RPMI7951 (cell line): Measurements from ENCODE around the gene CYFIP1. TPM values are rescaled to one million over a fixed set of nuclear protein-coding genes. Genes with fewer than 3 reads are reported as not detected.

ENCODE experiments used
- DNase-seq: peaks from one replicate; pipeline ENCODE4 v3.0.0-alpha.2; 2012; ENCODE audit warnings: low read depth
- total RNA-seq: library from RNA; depleted of rRNA; stranded (reverse); fragments of >200 nt; shearing (Covaris generic); gene quantifications from 2 replicates; pipeline ENCODE4 v1.2.3, GENCODE V29; 2014

CYFIP1 gene
- total RNA-seq, 1 experiment from 2014 or later = 89.6 TPM

DNA sequence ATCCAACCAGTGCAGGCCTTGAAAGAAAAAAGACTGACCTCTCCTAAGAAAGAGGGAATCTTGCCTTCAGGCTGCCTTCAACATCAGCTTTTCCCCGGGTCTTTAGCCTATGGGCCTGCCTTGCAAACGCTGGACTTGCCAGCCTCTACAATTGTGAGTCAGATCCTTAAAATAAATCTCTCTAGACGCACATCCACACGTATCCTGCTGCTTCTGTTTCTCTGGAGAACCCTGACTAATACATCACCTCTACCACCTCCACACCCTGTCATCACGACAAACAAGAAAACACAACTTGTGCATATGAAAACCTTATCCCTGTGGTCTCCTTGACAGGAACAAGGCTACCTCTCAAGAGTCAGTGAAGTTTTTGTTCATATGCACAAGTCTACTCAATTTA, 11.8 kb downstream of the CYFIP1 start:
- peak; percentile 91 for DNase-seq

- no peak for DNase-seq
Observed at GRCh38 chr15:22967084-22967770, 12.9 kb downstream of the CYFIP1 start.

GRCh38 chr15:22966321-22967083, 13.7 kb downstream of the CYFIP1 start:
- no peak for DNase-seq

- no peak for DNase-seq
Observed at GRCh38 chr15:22963641-22964040, 16.5 kb downstream of the CYFIP1 start.

DNA sequence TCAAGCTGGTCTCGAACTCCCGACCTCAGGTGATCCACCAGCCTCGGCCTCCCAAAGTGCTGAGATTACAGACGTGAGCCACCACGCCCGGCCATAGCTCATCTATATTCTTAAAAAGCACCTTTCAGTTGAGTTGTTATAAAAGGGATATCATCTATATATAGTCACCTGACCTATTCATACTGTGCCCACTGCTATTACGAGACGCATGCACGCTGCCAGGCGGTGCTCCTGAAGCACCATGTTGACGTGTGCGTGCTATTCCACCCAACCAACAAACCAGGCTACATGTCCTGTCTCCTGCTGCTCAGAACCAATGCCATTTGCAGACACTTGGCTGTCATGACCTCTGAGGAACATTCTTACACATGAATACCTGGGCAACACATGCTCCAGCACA, 17.6 kb downstream of the CYFIP1 start:
- no peak for DNase-seq

DNA sequence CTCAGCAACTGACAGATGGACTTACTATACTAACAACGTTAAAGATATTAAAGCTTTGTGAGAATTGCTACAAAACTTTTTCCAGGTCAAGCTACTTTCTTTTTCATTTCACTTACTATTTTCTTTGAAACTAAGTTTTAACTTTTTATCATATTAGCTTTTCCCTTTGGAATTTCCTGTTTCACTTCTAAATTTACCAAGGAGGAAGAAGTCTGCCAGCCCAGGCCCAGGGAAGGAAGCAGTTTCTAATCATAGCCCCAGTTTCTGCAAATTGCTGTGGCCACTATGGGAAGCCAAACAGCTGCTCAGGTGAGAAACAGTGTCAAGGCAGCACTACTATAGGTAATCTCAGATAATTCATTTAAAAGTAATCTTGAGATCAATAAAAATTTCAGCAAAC, 18.4 kb downstream of the CYFIP1 start:
- no peak for DNase-seq

GRCh38 chr15:22960556-22960955, 19.6 kb downstream of the CYFIP1 start:
- no peak for DNase-seq

DNA sequence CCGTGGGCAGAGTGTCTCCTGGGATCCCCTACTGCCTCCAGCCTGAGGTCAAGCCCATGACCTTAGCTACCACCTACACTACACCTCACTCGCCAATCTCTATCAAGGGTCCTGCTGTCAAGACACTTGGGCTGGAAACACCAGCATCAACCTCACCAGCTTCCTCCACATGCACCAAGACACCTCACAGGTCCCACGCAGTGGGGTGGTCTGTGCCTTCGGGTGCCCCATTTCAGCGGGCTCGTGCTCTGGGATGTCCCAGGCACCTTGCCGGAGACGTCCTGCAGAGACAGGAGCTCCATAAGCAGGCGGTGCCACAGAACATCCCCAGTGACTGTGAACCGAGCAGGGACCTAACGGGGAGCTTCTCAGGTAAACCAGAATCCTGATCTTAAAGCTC, 20.0 kb downstream of the CYFIP1 start:
- DNase-seq = no peak

GRCh38 chr15:22959321-22960101, 20.7 kb downstream of the CYFIP1 start:
- no peak for DNase-seq

- no peak for DNase-seq
Observed at GRCh38 chr15:22958487-22959280, 21.5 kb downstream of the CYFIP1 start.

DNA sequence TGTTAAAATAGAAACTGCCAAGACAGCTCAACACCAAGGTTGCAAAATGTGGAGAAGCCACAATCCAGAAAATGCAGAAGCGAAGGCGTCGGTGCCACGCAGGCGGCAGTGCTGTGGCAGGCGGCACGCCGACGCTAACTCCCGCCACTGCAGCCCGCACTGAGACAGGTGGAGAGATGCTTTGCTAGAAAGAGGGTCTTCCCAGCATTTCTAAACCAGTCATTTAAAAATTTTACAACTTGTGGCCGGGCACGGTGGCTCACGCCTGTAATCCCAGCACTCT, 23.2 kb downstream of the CYFIP1 start:
- DNase-seq = no peak

DNA sequence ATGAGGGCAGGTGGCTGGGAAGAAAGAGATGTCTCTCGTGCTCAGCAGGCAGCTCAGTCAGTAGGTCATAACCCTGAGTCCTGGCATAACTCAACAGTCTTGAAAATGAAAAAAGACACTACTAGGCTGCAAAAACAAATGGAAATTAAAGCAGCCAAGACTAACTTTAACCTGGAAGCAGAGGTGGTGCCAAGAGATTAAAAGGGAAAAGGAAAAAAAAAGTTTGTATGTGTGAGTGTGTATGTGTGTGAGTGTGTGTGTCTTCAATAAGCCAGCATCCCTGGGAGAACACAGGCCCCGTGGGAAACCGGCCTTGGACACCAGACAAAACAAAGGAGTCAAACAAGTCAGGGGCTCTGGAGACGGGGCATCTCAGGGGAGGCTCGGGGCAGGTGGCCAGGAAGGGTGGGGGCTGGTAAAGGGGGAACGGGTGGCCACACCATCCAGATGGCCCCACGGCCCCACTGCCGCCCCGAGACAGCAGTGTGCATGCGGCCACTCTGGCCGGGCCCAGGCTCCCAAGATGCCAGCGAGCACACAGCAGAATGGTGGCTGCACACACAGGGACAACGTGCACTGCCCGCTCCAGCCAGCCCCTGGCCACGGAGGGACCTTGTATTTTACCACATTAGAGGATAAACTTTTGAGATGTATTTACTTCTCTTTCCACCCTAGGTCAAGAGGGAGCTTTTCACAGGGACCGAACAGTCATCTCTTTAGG, 23.8 kb downstream of the CYFIP1 start:
- DNase-seq = no peak

- DNase-seq = no peak
Observed at GRCh38 chr15:22955544-22956119, 24.5 kb downstream of the CYFIP1 start.

DNA sequence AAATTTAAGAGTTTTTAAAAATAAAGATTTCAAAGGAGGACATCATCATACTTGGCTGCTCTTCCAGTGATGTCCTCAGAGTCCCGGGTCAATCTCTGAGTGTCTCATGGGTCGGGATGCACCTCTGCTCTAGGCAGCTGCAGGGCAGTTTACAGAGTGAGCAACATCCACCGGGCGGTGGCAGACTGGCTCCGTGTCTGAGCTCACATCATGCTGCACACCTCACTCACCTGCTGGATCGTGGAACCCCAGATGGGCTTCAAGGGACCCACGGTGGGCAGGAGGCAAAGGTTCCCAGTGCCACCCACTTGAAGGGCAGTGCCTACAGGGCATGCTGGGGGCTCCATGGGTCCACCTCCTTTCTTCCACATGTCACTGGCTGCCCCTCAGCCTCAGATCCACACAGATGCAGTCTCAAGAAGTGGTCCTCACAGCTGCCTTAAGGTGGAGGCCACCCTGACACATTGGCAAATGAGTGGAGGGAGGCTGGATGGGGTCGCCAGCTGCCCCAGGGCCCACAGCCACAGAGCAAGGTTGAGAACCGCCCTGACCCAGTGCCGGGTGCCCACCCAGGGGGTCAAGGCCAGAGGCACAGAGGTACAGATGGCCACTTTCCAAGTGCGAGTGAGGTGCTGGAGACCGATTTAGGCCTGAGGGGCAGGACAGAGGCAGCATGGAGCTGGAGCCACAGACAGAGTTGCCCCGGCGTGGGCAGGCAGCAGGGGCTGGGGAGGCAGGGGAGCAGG, 25.2 kb downstream of the CYFIP1 start:
- no peak for DNase-seq

- no peak for DNase-seq
Observed at GRCh38 chr15:22954326-22954725, 25.8 kb downstream of the CYFIP1 start.

DNA sequence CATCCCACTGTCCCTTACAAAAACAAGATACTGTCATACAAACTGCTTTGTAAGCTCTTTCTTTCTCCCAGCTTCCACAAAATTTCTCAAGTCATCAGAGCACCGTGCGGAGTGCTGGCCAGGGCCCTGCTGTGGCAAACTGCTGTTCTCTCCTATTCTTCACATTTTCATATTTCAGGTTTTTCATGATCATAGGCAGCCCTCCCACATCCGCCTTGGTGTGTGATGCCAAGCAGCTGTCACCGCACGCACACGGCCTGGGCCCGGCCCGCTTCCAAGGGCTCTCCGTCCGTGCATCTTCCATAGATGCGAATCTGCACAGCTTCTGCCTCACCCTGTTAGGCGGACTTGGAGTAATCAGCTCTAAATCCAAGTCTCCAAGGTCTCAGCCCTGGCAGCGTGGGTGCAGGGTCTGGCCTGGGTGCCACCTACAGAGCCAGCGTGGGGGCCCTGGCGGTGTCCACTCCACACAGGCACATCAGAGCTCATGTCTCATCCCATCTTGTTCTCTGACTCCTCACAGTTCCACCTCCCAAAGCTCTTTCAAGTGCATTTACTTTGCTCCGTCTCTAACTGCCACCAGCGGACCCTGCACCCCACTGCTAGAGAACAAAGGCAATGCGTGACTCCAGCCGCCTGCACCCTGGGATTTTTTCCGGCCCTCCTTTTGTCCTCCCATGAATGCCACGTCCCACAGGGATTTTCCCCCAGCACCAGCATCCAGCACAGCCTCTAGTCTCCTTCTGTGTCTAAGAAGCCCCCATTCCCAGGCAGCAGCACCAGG, 27.2 kb downstream of the CYFIP1 start:
- DNase-seq = no peak

DNA sequence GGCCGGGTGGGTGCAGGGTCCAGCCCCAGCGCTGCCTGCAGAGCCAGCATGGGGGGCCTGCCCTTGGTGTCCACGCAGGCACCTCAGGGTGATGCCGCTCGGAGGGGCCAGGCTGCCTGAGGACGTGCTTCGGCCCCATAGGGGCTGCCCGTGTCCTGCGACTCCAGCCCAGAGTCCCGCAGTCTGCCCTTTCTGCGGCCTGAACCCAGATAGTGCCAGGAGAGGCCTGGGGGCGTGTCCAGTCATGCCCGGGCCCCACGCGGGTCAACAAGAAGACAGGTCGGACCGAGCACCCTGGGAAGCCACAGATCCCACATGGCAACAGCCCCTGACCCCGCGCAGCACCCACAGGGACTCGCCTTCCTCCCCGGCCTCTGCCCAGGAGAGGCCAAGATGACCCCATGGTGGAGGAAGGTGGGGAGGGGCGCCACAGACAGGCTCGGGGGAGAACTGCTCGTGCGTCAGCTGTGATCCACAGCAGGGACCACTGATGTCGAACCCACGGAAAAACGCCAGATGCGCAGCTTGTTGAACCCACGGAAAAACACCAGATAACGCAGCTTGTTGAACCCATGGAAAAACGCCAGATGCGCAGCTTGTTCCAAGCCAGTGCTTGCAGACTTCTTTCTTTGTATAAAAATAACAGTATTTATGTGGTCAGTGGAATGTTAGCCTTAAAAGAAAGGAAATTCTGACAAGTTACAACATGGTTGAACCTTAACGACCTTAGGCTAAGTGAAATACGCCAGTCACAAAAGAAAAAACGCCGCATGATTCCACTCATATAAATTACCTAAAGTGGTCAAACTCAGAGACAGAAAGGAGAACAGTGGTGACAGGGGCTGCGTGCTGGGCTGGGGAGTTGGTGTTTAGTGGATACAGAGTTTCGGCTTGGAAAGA, 28.5 kb downstream of the CYFIP1 start:
- DNase-seq = no peak

- DNase-seq = no peak
Observed at GRCh38 chr15:22951031-22951380, 29.2 kb downstream of the CYFIP1 start.
